ENCODE data around the gene CACNA1C. TPM values are rescaled to one million over a fixed set of nuclear protein-coding genes. Genes with fewer than 3 reads are reported as not detected.

CACNA1C gene
- total and polyA plus RNA-seq, 10 of the 15 experiments (the other 5 are each of a cell fraction or from before 2014, with no cell fraction given) = under 0.01 to 0.15 (median 0.09) TPM; not detected in 5

DNA sequence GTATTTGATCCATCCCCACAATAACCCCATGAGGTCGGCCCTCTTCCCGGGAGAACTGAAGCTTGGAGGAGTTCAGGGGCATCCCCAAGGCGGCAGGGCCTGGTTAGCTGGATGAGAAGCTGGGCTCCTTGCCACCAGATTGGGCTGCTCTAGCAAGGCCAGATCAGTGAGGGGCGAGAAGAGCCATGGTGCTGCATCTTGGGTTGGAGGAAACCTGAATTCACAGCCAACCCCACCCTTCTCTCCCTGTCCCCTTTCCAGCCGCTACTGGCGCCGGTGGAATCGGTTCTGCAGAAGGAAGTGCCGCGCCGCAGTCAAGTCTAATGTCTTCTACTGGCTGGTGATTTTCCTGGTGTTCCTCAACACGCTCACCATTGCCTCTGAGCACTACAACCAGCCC, 513.4 kb downstream of the CACNA1C start:
- Histone ChIP-seq H3K9ac (ENCODE audit: control insufficient read depth, insufficient read depth, low read length) (no peak overlapping the region), H3K27me3 (replicated peaks in 1 of 2; ENCODE audit: control insufficient read depth in 2 of 2, insufficient read depth in 2 of 2, low read length in 1 of 2) (peaks cover 0 to 2% of the 10 kb centered on the region in 2 experiments; a peak in 2 of 4 replicates)
- FAIRE-seq = no peak
- TF ChIP-seq, protein P1, sequence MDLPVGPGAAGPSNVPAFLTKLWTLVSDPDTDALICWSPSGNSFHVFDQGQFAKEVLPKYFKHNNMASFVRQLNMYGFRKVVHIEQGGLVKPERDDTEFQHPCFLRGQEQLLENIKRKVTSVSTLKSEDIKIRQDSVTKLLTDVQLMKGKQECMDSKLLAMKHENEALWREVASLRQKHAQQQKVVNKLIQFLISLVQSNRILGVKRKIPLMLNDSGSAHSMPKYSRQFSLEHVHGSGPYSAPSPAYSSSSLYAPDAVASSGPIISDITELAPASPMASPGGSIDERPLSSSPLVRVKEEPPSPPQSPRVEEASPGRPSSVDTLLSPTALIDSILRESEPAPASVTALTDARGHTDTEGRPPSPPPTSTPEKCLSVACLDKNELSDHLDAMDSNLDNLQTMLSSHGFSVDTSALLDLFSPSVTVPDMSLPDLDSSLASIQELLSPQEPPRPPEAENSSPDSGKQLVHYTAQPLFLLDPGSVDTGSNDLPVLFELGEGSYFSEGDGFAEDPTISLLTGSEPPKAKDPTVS (IDR thresholded peaks at IDR 0.05; ENCODE audit: low read depth, low read length) = no peak
- TF ChIP-seq, protein P2, sequence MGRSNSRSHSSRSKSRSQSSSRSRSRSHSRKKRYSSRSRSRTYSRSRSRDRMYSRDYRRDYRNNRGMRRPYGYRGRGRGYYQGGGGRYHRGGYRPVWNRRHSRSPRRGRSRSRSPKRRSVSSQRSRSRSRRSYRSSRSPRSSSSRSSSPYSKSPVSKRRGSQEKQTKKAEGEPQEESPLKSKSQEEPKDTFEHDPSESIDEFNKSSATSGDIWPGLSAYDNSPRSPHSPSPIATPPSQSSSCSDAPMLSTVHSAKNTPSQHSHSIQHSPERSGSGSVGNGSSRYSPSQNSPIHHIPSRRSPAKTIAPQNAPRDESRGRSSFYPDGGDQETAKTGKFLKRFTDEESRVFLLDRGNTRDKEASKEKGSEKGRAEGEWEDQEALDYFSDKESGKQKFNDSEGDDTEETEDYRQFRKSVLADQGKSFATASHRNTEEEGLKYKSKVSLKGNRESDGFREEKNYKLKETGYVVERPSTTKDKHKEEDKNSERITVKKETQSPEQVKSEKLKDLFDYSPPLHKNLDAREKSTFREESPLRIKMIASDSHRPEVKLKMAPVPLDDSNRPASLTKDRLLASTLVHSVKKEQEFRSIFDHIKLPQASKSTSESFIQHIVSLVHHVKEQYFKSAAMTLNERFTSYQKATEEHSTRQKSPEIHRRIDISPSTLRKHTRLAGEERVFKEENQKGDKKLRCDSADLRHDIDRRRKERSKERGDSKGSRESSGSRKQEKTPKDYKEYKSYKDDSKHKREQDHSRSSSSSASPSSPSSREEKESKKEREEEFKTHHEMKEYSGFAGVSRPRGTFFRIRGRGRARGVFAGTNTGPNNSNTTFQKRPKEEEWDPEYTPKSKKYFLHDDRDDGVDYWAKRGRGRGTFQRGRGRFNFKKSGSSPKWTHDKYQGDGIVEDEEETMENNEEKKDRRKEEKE (IDR thresholded peaks at IDR 0.05) = no peak
- TF ChIP-seq HCFC1 (IDR thresholded peaks at IDR 0.05; ENCODE audit: low read length) (no peak), SUZ12 (IDR thresholded peaks at IDR 0.05; ENCODE audit: unreplicated experiment) (no peak), PAX8 (IDR thresholded peaks at IDR 0.05) (no peak), SPI1 (IDR thresholded peaks at IDR 0.05; ENCODE audit: borderline replicate concordance, insufficient read depth, low read depth, low read length) (no peak), ZNF207 (IDR thresholded peaks at IDR 0.05; ENCODE audit: borderline replicate concordance) (no peak), EED (IDR thresholded peaks at IDR 0.05; ENCODE audit: low read depth) (no peak), CBFB (IDR thresholded peaks at IDR 0.05; ENCODE audit: low read depth) (no peak), MEF2A (IDR thresholded peaks at IDR 0.05; ENCODE audit: insufficient read depth, low read depth, low read length) (no peak), KAT2A (conservative IDR thresholded peaks at IDR 0.05; ENCODE audit: control insufficient read depth, low read depth, low read length) (no peak), NBN (IDR thresholded peaks at IDR 0.05) (no peak), ZNF622 (IDR thresholded peaks at IDR 0.05) (no peak), IKZF2 (IDR thresholded peaks at IDR 0.05) (no peak), MTA2 (IDR thresholded peaks at IDR 0.05; ENCODE audit: low read depth) (no peak), JUND (IDR thresholded peaks at IDR 0.05; ENCODE audit: low read depth, low read length) (no peak)
- TF ChIP-seq, protein P3, sequence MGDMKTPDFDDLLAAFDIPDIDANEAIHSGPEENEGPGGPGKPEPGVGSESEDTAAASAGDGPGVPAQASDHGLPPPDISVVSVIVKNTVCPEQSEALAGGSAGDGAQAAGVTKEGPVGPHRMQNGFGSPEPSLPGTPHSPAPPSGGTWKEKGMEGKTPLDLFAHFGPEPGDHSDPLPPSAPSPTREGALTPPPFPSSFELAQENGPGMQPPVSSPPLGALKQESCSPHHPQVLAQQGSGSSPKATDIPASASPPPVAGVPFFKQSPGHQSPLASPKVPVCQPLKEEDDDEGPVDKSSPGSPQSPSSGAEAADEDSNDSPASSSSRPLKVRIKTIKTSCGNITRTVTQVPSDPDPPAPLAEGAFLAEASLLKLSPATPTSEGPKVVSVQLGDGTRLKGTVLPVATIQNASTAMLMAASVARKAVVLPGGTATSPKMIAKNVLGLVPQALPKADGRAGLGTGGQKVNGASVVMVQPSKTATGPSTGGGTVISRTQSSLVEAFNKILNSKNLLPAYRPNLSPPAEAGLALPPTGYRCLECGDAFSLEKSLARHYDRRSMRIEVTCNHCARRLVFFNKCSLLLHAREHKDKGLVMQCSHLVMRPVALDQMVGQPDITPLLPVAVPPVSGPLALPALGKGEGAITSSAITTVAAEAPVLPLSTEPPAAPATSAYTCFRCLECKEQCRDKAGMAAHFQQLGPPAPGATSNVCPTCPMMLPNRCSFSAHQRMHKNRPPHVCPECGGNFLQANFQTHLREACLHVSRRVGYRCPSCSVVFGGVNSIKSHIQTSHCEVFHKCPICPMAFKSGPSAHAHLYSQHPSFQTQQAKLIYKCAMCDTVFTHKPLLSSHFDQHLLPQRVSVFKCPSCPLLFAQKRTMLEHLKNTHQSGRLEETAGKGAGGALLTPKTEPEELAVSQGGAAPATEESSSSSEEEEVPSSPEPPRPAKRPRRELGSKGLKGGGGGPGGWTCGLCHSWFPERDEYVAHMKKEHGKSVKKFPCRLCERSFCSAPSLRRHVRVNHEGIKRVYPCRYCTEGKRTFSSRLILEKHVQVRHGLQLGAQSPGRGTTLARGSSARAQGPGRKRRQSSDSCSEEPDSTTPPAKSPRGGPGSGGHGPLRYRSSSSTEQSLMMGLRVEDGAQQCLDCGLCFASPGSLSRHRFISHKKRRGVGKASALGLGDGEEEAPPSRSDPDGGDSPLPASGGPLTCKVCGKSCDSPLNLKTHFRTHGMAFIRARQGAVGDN (IDR thresholded peaks at IDR 0.05) = no peak
- TF ChIP-seq, protein P4, sequence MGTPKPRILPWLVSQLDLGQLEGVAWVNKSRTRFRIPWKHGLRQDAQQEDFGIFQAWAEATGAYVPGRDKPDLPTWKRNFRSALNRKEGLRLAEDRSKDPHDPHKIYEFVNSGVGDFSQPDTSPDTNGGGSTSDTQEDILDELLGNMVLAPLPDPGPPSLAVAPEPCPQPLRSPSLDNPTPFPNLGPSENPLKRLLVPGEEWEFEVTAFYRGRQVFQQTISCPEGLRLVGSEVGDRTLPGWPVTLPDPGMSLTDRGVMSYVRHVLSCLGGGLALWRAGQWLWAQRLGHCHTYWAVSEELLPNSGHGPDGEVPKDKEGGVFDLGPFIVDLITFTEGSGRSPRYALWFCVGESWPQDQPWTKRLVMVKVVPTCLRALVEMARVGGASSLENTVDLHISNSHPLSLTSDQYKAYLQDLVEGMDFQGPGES (IDR thresholded peaks at IDR 0.05) = no peak

More for the DNA sequence above, 513.4 kb downstream of the CACNA1C start:
- Histone ChIP-seq H3K4me3 (no peak overlapping the region), H4K20me1 (ENCODE audit: control insufficient read depth, insufficient read depth) (no peaks in the 10 kb centered on the region), H2AFZ (ENCODE audit: control insufficient read depth, low read depth, low read length) (no peak overlapping the region), H3K4me1 (ENCODE audit: control insufficient read depth, insufficient read depth, low read length) (no peaks in the 10 kb centered on the region), H3K79me2 (ENCODE audit: control insufficient read depth, insufficient read depth, low read length) (no peaks in the 10 kb centered on the region), H3K36me3 (ENCODE audit: control insufficient read depth in 2 of 2, insufficient read depth in 2 of 2, low read length in 1 of 2) (no peaks in the 10 kb centered on the region), H3K4me2 (ENCODE audit: control insufficient read depth, insufficient read depth) (no peak overlapping the region), H3K9me3 (replicated peaks; ENCODE audit: control insufficient read depth, insufficient read depth, low read length) (no peaks in the 10 kb centered on the region), H3K27ac (ENCODE audit: control insufficient read depth, insufficient read depth) (no peak overlapping the region)
- CTCF ChIA-PET = no interaction called here
- 59% methylated on average over 12 of the region's 12 CpGs for WGBS (ENCODE audit: insufficient coverage, insufficient replicate concordance, low lambda C conversion rate, missing lambda C conversion rate)
- in situ Hi-C loops (cut with MboI) (no loop called here), intact Hi-C loops (cut with micrococcal nuclease; ENCODE audit: unreplicated experiment) (no loop called here)
- RAD21 ChIA-PET (ENCODE audit: unreplicated experiment) = no interaction called here
- SMC1A ChIA-PET (ENCODE audit: uncharacterized antibody, unreplicated experiment) = no interaction called here
- DNase-seq (ENCODE audit: low read depth, low spot score) (no peak), ATAC-seq (no peak)
- POLR2A ChIA-PET = no interaction called here
- BruUV-seq (replicated peaks) = no TSS peak

All from GM12878 (cell line).